ENCODE data around the gene BPIFA2.

DNA sequence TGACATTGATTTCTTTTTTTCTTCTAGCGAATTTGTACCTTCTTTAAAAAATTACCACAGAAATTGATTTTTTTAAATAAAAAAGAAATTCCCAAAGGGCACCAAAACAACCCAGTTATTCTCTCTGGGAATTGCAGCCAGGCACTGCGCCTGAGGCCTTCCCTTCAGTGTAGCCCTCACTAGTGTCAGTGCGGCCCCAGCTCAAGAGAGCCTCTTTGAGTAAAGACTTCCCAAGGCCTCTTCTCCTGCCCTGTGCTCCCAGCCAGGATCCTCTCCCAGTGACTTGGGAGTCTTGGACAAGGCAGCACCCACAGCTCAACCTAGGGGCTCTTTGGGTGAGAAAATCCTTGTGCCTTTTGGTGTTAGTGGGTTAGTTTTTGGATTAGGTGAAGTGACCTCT is 47.0 kb upstream of the BPIFA2 start:
- TF ChIP-seq, protein P1, sequence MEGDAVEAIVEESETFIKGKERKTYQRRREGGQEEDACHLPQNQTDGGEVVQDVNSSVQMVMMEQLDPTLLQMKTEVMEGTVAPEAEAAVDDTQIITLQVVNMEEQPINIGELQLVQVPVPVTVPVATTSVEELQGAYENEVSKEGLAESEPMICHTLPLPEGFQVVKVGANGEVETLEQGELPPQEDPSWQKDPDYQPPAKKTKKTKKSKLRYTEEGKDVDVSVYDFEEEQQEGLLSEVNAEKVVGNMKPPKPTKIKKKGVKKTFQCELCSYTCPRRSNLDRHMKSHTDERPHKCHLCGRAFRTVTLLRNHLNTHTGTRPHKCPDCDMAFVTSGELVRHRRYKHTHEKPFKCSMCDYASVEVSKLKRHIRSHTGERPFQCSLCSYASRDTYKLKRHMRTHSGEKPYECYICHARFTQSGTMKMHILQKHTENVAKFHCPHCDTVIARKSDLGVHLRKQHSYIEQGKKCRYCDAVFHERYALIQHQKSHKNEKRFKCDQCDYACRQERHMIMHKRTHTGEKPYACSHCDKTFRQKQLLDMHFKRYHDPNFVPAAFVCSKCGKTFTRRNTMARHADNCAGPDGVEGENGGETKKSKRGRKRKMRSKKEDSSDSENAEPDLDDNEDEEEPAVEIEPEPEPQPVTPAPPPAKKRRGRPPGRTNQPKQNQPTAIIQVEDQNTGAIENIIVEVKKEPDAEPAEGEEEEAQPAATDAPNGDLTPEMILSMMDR (IDR thresholded peaks at IDR 0.05 in 2 of 3, conservative IDR thresholded peaks at IDR 0.05 in 1 of 3; ENCODE audit: borderline replicate concordance in 1 of 3, insufficient read depth in 1 of 3, low read depth in 2 of 3, low read length in 2 of 3) = no peak
- TF ChIP-seq POLR2AphosphoS5 (IDR thresholded peaks at IDR 0.05; ENCODE audit: low read depth, low read length) (no peak), REST (IDR thresholded peaks at IDR 0.05; ENCODE audit: low read depth) (no peak), YY1 (IDR thresholded peaks at IDR 0.05; ENCODE audit: extremely low read depth, insufficient replicate concordance, low read depth, low read length) (no peak), ATF3 (IDR thresholded peaks at IDR 0.05) (no peak), MAX (IDR thresholded peaks at IDR 0.05) (no peak)
